Heart left ventricle (tissue), 13 donors: Measurements from ENCODE around the gene RPS28.

ENCODE experiments used
- POLR2A ChIP-seq, 2 donors: fragments of 450-650 bp; IDR thresholded peaks; one replicate each; pipeline ENCODE4 v1.6.1; 2017; ENCODE audit warnings: antibody characterized with exemption in 2 of 2, mild to moderate bottlenecking in 2 of 2, moderate library complexity in 2 of 2
- TF ChIP-seq, protein P1 (sequence below), 12 donors: fragments of 200-600 bp; sonication (generic) in 4 of 12; IDR thresholded peaks; one replicate each; pipeline versions ENCODE4 v1.5.0 to v1.8.0; 2018 to 2022; ENCODE audit warnings: antibody characterized with exemption in 12 of 12, mild to moderate bottlenecking in 5 of 12
- donor health status: ischemic (EF 13 %, LVEDD 7.1; RV severe dilation, severe dysfunction).
- donor health status: DM: no; HTN: yes; CAD: no.
- donor health status: DM: no; HTN: no; CAD: no.
- donor health status: ischemic (EF 25% LVEDD 6.9; RV normal size, moderate dysfunction).
- donor health status: ischemic (EF 25% LVEDD 5.7; RV mildly dilated, moderate dysfunction).
- donor health status: ischemic (EF 35%, LVEDD 5.7; RV mildly dilated, moderate dysfunction).
- donor health status: nonischemic (EF 11% LVEDD 7.7; RV severe dilation, severe dysfunction).
- donor health status: DM: yes; HTN: yes; CAD: no.
- donor health status: PGD.
- donor health status: ischemic (EF 29% LVEDD 5.4; RV normal size, mild dysfunction).
- donor health status: nonischemic (EF 23%, LVEDD 6.1; RV moderate dilation, normal function).

DNA sequence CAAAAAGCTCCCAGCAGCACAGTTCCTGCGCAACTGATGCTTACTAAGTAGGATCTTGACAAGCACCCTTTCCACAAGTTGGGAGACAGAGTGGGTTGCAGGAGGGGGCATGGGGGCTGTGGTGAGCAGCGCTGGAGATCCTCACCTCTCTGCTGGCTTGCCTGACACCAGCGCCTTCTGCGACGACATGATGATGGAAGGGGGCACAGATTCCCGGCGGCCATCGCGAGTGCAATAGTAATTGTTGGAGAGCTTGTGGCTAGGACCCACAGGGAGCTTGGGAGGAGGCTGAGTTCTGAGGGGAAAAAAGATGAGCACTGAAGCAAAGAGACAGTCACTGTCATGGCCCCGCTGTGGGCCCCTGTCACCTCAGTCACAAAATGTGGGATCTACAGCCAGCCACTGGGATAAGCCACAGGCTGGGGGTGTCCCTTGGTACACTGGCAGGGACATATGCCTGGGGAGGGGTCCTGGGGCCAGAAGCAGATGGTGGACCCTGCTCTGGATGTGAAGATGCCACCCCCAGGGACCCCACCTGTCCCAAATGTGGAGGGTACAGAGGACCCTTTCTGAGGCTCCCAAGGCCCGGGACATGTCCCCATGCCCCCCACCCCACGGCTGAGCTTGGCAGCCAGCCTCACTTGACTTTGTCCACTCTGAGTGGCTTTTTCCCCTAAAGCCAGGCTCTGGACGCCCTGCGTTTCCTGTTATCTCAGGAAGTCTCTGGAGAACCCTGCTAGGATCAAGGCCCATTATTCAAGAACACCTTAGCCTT is 4.8 kb upstream of the RPS28 start:
- TF ChIP-seq, protein P1, sequence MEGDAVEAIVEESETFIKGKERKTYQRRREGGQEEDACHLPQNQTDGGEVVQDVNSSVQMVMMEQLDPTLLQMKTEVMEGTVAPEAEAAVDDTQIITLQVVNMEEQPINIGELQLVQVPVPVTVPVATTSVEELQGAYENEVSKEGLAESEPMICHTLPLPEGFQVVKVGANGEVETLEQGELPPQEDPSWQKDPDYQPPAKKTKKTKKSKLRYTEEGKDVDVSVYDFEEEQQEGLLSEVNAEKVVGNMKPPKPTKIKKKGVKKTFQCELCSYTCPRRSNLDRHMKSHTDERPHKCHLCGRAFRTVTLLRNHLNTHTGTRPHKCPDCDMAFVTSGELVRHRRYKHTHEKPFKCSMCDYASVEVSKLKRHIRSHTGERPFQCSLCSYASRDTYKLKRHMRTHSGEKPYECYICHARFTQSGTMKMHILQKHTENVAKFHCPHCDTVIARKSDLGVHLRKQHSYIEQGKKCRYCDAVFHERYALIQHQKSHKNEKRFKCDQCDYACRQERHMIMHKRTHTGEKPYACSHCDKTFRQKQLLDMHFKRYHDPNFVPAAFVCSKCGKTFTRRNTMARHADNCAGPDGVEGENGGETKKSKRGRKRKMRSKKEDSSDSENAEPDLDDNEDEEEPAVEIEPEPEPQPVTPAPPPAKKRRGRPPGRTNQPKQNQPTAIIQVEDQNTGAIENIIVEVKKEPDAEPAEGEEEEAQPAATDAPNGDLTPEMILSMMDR (IDR thresholded peaks at IDR 0.05): no peak
- TF ChIP-seq POLR2A (IDR thresholded peaks at IDR 0.05): no peak
